Upper lobe of left lung (tissue), 4 donors: ENCODE measurements around the gene IQGAP1.

ENCODE experiments used
- CTCF ChIP-seq, 6 experiments: fragments of 450-650 bp in 4 of 6; fragments of 200-600 bp in 2 of 6; sonication (generic) in 2 of 6; IDR thresholded peaks; one replicate each; pipeline ENCODE4 v1.5.1; 2016 to 2019; ENCODE audit warnings: antibody characterized with exemption in 6 of 6
- EP300 ChIP-seq, 4 donors: sonication (generic); formaldehyde crosslinking; IDR thresholded peaks; one replicate each; pipeline ENCODE4 v1.5.1; 2017; ENCODE audit warnings: antibody characterized with exemption in 4 of 4, control low read depth in 2 of 4
- POLR2A ChIP-seq, 4 donors: fragments of 450-650 bp; IDR thresholded peaks; one replicate each; pipeline ENCODE4 v1.5.1; 2016 to 2017; ENCODE audit warnings: antibody characterized with exemption in 4 of 4, mild to moderate bottlenecking in 2 of 4

DNA sequence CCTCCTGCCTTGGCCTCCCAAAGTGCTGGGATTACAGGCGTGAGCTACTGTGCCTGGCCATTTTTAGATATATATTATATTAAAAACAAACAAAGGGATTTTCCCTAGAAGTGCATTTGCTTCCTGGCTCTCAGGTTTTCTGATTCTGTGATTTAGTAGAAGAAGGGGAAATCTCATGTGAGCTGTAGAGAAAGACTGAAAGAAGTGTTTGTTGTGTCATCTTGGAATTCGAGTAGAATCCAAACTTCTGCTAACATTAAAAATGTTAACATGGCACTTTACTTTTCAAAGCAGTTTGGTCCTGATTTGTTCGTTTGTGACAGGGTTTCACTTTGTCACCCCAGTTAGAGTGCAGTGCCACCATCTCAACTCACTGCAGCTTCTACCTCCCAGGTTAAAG is 34.9 kb downstream of the IQGAP1 start:
- TF ChIP-seq POLR2A (IDR thresholded peaks at IDR 0.05), result no peak
- no peak for TF ChIP-seq CTCF (IDR thresholded peaks at IDR 0.05)
- no peak for TF ChIP-seq EP300 (IDR thresholded peaks at IDR 0.05)
